ENCODE results near the gene CTBP1.

Gene CTBP1

GRCh38 chr4:1193206-1194009, 55.5 kb downstream of the CTBP1 start:
- H3K4me3 ChIP-seq (ENCODE audit: low read length in 2 of 2): peak overlapping the region; percentile 37 to 55
- H3K27ac ChIP-seq (ENCODE audit: low read length): peak overlapping the region; percentile 89
- H3K9me3 ChIP-seq (ENCODE audit: control insufficient read depth in 2 of 2, low read length in 2 of 2): no peaks in the 10 kb centered on the region
- no peaks in the 10 kb centered on the region for H3K27me3 ChIP-seq (ENCODE audit: control insufficient read depth in 1 of 2, insufficient read depth in 2 of 2, low read length in 2 of 2)
- H3K4me1 ChIP-seq (ENCODE audit: control insufficient read depth, insufficient read depth, low read length): peaks cover 37% of the 10 kb centered on the region
- no peak overlapping the region for H3K9ac ChIP-seq (ENCODE audit: low read length in 2 of 2)
- no peaks in the 10 kb centered on the region for H3K36me3 ChIP-seq (ENCODE audit: control insufficient read depth in 2 of 2, insufficient read depth in 2 of 2, low read length in 2 of 2)

GRCh38 chr4:1192493-1193205, 56.3 kb downstream of the CTBP1 start:
- H3K9ac ChIP-seq (ENCODE audit: low read length in 2 of 2): peak overlapping the region; percentile 51 to 53

DNA sequence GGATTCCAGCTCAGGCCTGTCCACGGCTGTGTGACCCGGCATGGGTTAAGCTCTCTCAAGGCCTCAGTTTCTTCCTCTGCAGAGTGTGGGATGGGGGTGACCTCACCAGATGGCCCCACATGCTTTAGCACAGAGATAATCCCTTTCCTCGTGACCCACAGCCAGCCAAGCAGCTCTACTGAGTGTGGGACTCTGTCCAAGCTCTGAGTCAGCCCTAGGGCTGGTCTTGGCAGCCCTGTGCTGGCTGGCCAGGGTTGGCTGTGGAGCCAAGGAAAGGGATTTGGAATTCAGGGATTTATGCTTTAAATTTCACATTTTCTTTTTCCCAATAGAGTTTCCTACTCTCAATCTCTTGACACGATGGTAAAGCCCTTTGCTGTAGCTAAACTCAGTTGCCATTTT, 56.8 kb downstream of the CTBP1 start:
- peak overlapping the region; percentile 49 to 55 for H3K4me3 ChIP-seq (ENCODE audit: low read length in 2 of 2)
- H3K27ac ChIP-seq (ENCODE audit: low read length): peak overlapping the region; percentile 89
- peaks cover 37% of the 10 kb centered on the region for H3K4me1 ChIP-seq (ENCODE audit: control insufficient read depth, insufficient read depth, low read length)
- no peaks in the 10 kb centered on the region for H3K9me3 ChIP-seq (ENCODE audit: control insufficient read depth in 2 of 2, low read length in 2 of 2)
- peak overlapping the region; percentile 51 to 53 for H3K9ac ChIP-seq (ENCODE audit: low read length in 2 of 2)
- H3K27me3 ChIP-seq (ENCODE audit: control insufficient read depth in 1 of 2, insufficient read depth in 2 of 2, low read length in 2 of 2): no peaks in the 10 kb centered on the region
- H3K36me3 ChIP-seq (ENCODE audit: control insufficient read depth in 2 of 2, insufficient read depth in 2 of 2, low read length in 2 of 2): no peaks in the 10 kb centered on the region

More at GRCh38 chr4:1192493-1193205, 56.3 kb downstream of the CTBP1 start:
- H3K4me3 ChIP-seq (ENCODE audit: low read length in 2 of 2): peak overlapping the region; percentile 37 to 55
- H3K9me3 ChIP-seq (ENCODE audit: control insufficient read depth in 2 of 2, low read length in 2 of 2): no peaks in the 10 kb centered on the region
- H3K4me1 ChIP-seq (ENCODE audit: control insufficient read depth, insufficient read depth, low read length): peaks cover 37% of the 10 kb centered on the region
- H3K36me3 ChIP-seq (ENCODE audit: control insufficient read depth in 2 of 2, insufficient read depth in 2 of 2, low read length in 2 of 2): no peaks in the 10 kb centered on the region
- no peaks in the 10 kb centered on the region for H3K27me3 ChIP-seq (ENCODE audit: control insufficient read depth in 1 of 2, insufficient read depth in 2 of 2, low read length in 2 of 2)
- peak overlapping the region; percentile 89 for H3K27ac ChIP-seq (ENCODE audit: low read length)

- peak overlapping the region; percentile 44 to 51 for H3K9ac ChIP-seq (ENCODE audit: low read length in 2 of 2)
- H3K27ac ChIP-seq (ENCODE audit: low read length): peak overlapping the region; percentile 89
- H3K4me3 ChIP-seq (ENCODE audit: low read length in 2 of 2): peak overlapping the region; percentile 44 to 49
- peaks cover 37% of the 10 kb centered on the region for H3K4me1 ChIP-seq (ENCODE audit: control insufficient read depth, insufficient read depth, low read length)
- H3K9me3 ChIP-seq (ENCODE audit: control insufficient read depth in 2 of 2, low read length in 2 of 2): no peaks in the 10 kb centered on the region
- no peaks in the 10 kb centered on the region for H3K36me3 ChIP-seq (ENCODE audit: control insufficient read depth in 2 of 2, insufficient read depth in 2 of 2, low read length in 2 of 2)
- no peaks in the 10 kb centered on the region for H3K27me3 ChIP-seq (ENCODE audit: control insufficient read depth in 1 of 2, insufficient read depth in 2 of 2, low read length in 2 of 2)
Observed at GRCh38 chr4:1191621-1192020, 57.3 kb downstream of the CTBP1 start.

- no peak overlapping the region for H3K9ac ChIP-seq (ENCODE audit: low read length in 2 of 2)
- H3K4me1 ChIP-seq (ENCODE audit: control insufficient read depth, insufficient read depth, low read length): peaks cover 10% of the 10 kb centered on the region
- H3K36me3 ChIP-seq (ENCODE audit: control insufficient read depth in 2 of 2, insufficient read depth in 2 of 2, low read length in 2 of 2): no peaks in the 10 kb centered on the region
- no peak overlapping the region for H3K4me3 ChIP-seq (ENCODE audit: low read length in 2 of 2)
- H3K27me3 ChIP-seq (ENCODE audit: control insufficient read depth in 1 of 2, insufficient read depth in 2 of 2, low read length in 2 of 2): no peaks in the 10 kb centered on the region
- H3K27ac ChIP-seq (ENCODE audit: low read length): no peak overlapping the region
- H3K9me3 ChIP-seq (ENCODE audit: control insufficient read depth in 2 of 2, low read length in 2 of 2): no peaks in the 10 kb centered on the region
Observed at GRCh38 chr4:1187182-1187581, 61.7 kb downstream of the CTBP1 start.

DNA sequence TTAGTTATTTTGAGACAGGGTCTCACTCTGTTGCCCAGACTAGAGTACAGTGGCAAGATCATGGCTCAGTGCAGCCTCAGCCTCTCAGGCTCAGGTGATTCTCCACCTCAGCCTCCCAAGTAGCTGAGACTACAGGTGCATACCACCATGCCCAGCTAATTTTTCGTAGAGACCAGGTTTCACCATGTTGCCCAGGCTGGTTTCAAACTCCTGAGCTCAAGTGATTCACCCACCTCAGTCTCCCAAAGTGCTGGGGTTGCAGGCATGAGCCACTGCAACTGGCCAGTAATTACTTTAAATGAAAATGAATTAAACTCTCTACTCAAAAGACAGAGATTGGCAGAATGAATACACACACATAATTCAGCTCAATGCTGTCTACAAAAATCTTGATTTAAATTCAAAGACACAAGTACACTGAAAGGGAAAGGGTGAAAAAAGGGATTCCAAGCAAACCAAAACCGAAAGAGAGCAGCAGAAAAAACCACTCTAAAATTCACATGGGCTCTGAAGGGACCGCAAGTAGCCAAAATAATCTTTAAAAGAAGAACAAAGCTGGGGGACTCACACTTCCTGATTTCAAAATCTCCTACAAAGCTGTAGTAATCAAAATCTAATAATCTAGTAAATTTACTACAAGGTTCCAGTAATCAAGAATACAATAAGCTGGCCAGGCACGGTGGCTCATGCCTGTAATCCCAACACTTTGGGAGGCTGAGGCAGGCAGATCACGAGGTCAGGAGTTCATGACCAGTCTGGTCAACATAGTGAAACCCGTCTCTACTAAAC, 64.8 kb downstream of the CTBP1 start:
- Histone ChIP-seq H3K4me1 (ENCODE audit: control insufficient read depth, insufficient read depth, low read length) (no peaks in the 10 kb centered on the region), H3K36me3 (ENCODE audit: control insufficient read depth in 2 of 2, insufficient read depth in 2 of 2, low read length in 2 of 2) (no peaks in the 10 kb centered on the region), H3K9me3 (ENCODE audit: control insufficient read depth in 2 of 2, low read length in 2 of 2) (no peaks in the 10 kb centered on the region), H3K4me3 (ENCODE audit: low read length in 2 of 2) (no peak overlapping the region), H3K9ac (ENCODE audit: low read length in 2 of 2) (no peak overlapping the region), H3K27me3 (ENCODE audit: control insufficient read depth in 1 of 2, insufficient read depth in 2 of 2, low read length in 2 of 2) (no peaks in the 10 kb centered on the region), H3K27ac (ENCODE audit: low read length) (no peak overlapping the region)

DNA sequence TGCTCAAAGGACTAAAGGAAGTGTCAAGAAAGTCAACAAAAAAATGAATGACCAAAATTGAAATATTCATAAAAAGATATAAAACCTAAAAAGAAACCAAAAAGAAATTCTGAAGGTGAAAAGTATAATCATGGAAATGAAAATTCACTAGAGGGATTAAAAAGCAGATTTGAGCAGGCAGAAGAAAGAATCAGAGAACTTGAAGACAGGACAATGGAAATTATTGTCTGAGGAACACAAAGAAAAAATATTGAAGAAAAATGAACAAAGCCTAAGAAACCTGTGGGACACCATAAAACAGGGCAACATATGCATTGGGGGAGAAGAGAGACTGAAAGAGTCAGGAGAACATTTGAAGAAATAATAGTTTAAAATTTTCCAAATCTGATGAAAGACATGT, 66.6 kb downstream of the CTBP1 start:
- H3K9ac ChIP-seq (ENCODE audit: low read length in 2 of 2): no peak overlapping the region
- H3K4me1 ChIP-seq (ENCODE audit: control insufficient read depth, insufficient read depth, low read length): peaks cover 5% of the 10 kb centered on the region
- no peak overlapping the region for H3K4me3 ChIP-seq (ENCODE audit: low read length in 2 of 2)
- no peaks in the 10 kb centered on the region for H3K36me3 ChIP-seq (ENCODE audit: control insufficient read depth in 2 of 2, insufficient read depth in 2 of 2, low read length in 2 of 2)
- H3K27me3 ChIP-seq (ENCODE audit: control insufficient read depth in 1 of 2, insufficient read depth in 2 of 2, low read length in 2 of 2): no peaks in the 10 kb centered on the region
- no peaks in the 10 kb centered on the region for H3K9me3 ChIP-seq (ENCODE audit: control insufficient read depth in 2 of 2, low read length in 2 of 2)
- H3K27ac ChIP-seq (ENCODE audit: low read length): no peak overlapping the region

- Histone ChIP-seq H3K27ac (ENCODE audit: low read length) (no peak overlapping the region), H3K27me3 (ENCODE audit: control insufficient read depth in 1 of 2, insufficient read depth in 2 of 2, low read length in 2 of 2) (no peaks in the 10 kb centered on the region), H3K9me3 (ENCODE audit: control insufficient read depth in 2 of 2, low read length in 2 of 2) (no peaks in the 10 kb centered on the region), H3K4me3 (ENCODE audit: low read length in 2 of 2) (no peak overlapping the region), H3K9ac (ENCODE audit: low read length in 2 of 2) (no peak overlapping the region), H3K36me3 (ENCODE audit: control insufficient read depth in 2 of 2, insufficient read depth in 2 of 2, low read length in 2 of 2) (no peaks in the 10 kb centered on the region), H3K4me1 (ENCODE audit: control insufficient read depth, insufficient read depth, low read length) (peaks cover 11% of the 10 kb centered on the region)
Observed at GRCh38 chr4:1180663-1181062, 68.3 kb downstream of the CTBP1 start.

DNA sequence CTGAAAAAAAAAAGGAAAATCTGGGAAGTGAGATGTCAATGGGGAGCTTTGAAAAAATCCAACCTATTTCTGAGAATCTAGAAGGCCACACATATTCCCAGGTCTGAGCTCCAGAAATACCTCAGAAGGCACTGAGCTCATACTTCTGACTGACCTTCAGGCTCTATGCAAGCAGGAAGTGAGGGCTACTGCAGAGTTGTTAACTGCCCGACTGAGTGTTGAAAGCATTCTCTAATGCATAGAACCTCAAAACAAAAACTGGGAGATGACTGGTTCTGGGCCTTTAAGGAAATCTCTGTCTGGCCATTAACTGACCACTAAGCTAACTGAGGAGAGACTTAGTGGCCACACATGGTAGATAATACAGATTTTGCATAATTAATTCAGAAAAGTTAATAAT, 69.0 kb downstream of the CTBP1 start:
- H3K4me3 ChIP-seq (ENCODE audit: low read length in 2 of 2): no peak overlapping the region
- H3K27me3 ChIP-seq (ENCODE audit: control insufficient read depth in 1 of 2, insufficient read depth in 2 of 2, low read length in 2 of 2): no peaks in the 10 kb centered on the region
- H3K9me3 ChIP-seq (ENCODE audit: control insufficient read depth in 2 of 2, low read length in 2 of 2): no peaks in the 10 kb centered on the region
- peaks cover 14% of the 10 kb centered on the region for H3K4me1 ChIP-seq (ENCODE audit: control insufficient read depth, insufficient read depth, low read length)
- no peaks in the 10 kb centered on the region for H3K36me3 ChIP-seq (ENCODE audit: control insufficient read depth in 2 of 2, insufficient read depth in 2 of 2, low read length in 2 of 2)
- H3K27ac ChIP-seq (ENCODE audit: low read length): no peak overlapping the region
- no peak overlapping the region for H3K9ac ChIP-seq (ENCODE audit: low read length in 2 of 2)

- H3K9ac ChIP-seq (ENCODE audit: low read length in 2 of 2): no peak overlapping the region
Observed at GRCh38 chr4:1179089-1179441, 69.9 kb downstream of the CTBP1 start.

More at GRCh38 chr4:1179089-1179441, 69.9 kb downstream of the CTBP1 start:
- H3K36me3 ChIP-seq (ENCODE audit: control insufficient read depth in 2 of 2, insufficient read depth in 2 of 2, low read length in 2 of 2): no peaks in the 10 kb centered on the region
- no peaks in the 10 kb centered on the region for H3K9me3 ChIP-seq (ENCODE audit: control insufficient read depth in 2 of 2, low read length in 2 of 2)
- peaks cover 14% of the 10 kb centered on the region for H3K4me1 ChIP-seq (ENCODE audit: control insufficient read depth, insufficient read depth, low read length)
- no peaks in the 10 kb centered on the region for H3K27me3 ChIP-seq (ENCODE audit: control insufficient read depth in 1 of 2, insufficient read depth in 2 of 2, low read length in 2 of 2)
- H3K27ac ChIP-seq (ENCODE audit: low read length): no peak overlapping the region
- no peak overlapping the region for H3K4me3 ChIP-seq (ENCODE audit: low read length in 2 of 2)
